Keratinocyte (primary cell): ENCODE data around the gene EFCAB8. TPM values are rescaled to one million over a fixed set of nuclear protein-coding genes. Genes with fewer than 3 reads are reported as not detected.

ENCODE experiments used
- DNase-seq: peaks from one replicate; pipeline ENCODE4 v3.0.0-alpha.2; 2011; ENCODE audit warnings: low read depth, missing footprints, low spot score
- FAIRE-seq: peaks from 2 replicates; lab custom pipeline; 2011; peaks lifted over from hg19 to GRCh38; lab: Jason Lieb, UNC
- H2AFZ ChIP-seq: 2 replicates; pipeline ENCODE4 v1.6.0; 2012; ENCODE audit warnings: low read length, control low read depth, inconsistent platforms; ENCODE audit not compliant: control insufficient read depth
- H3K27ac ChIP-seq: 2 replicates; pipeline ENCODE4 v1.5.1; 2011; ENCODE audit warnings: low read length; ENCODE audit not compliant: control insufficient read depth, insufficient read depth
- H3K27me3 ChIP-seq: 3 replicates; pipeline ENCODE4 v1.6.0; 2011; ENCODE audit warnings: low read length; ENCODE audit not compliant: control insufficient read depth, insufficient read depth; ENCODE audit errors: extremely low read depth
- H3K36me3 ChIP-seq, 2 experiments: 2 replicates in 1 of 2; 3 replicates in 1 of 2; pipeline ENCODE4 v1.5.1; 2011; ENCODE audit warnings: low read length in 2 of 2, mild to moderate bottlenecking in 1 of 2; ENCODE audit not compliant: control insufficient read depth in 2 of 2, insufficient read depth in 2 of 2; ENCODE audit errors: extremely low read depth in 1 of 2
- H3K4me1 ChIP-seq: 3 replicates; pipeline ENCODE4 v1.5.1; 2011; ENCODE audit warnings: low read length; ENCODE audit not compliant: control insufficient read depth, insufficient read depth; ENCODE audit errors: extremely low read depth
- H3K4me2 ChIP-seq: 3 replicates; pipeline ENCODE4 v1.6.0; 2011; ENCODE audit warnings: low read depth, low read length; ENCODE audit not compliant: control insufficient read depth, insufficient read depth; ENCODE audit errors: extremely low read depth
- H3K4me3 ChIP-seq, 3 experiments: fragments of 200-600 bp in 1 of 3; sonication (generic) in 1 of 3; 2 replicates in 2 of 3; 3 replicates in 1 of 3; pipeline ENCODE4 v1.5.1; 2011 to 2016; ENCODE audit warnings: low read length in 3 of 3, mild to moderate bottlenecking in 3 of 3, control low read depth in 2 of 3, inconsistent platforms in 1 of 3, low read depth in 1 of 3, mixed read lengths in 1 of 3, mixed run types in 1 of 3, moderate library complexity in 1 of 3; ENCODE audit not compliant: control insufficient read depth in 2 of 3, insufficient read depth in 2 of 3; ENCODE audit errors: extremely low read depth in 1 of 3
- H3K79me2 ChIP-seq: 2 replicates; pipeline ENCODE4 v1.6.0; 2012; ENCODE audit warnings: low read length; ENCODE audit not compliant: control insufficient read depth, insufficient read depth
- H3K9ac ChIP-seq: 3 replicates; pipeline ENCODE4 v1.6.0; 2011; ENCODE audit warnings: low read length; ENCODE audit not compliant: control insufficient read depth, insufficient read depth; ENCODE audit errors: extremely low read depth
- H3K9me1 ChIP-seq: 3 replicates; pipeline ENCODE4 v1.6.0; 2011; ENCODE audit warnings: low read length; ENCODE audit not compliant: control insufficient read depth, insufficient read depth; ENCODE audit errors: extremely low read depth
- H3K9me3 ChIP-seq: 2 replicates; pipeline ENCODE4 v1.5.1; 2012; ENCODE audit warnings: low read depth, low read length; ENCODE audit not compliant: control insufficient read depth
- H4K20me1 ChIP-seq: 3 replicates; pipeline ENCODE4 v1.6.0; 2011; ENCODE audit warnings: low read length; ENCODE audit not compliant: control insufficient read depth, insufficient read depth; ENCODE audit errors: extremely low read depth
- EZH2 ChIP-seq: IDR thresholded peaks from one replicate; pipeline ENCODE4 v1.6.1; 2012; ENCODE audit warnings: inconsistent platforms, mild to moderate bottlenecking, low read length, moderate library complexity
- dilution Hi-C: fragments of 300-500 bp; cut with MboI; formaldehyde crosslinking; loops from one replicate; pipeline ENCODE4 v1.7.0; 2020; ENCODE audit warnings: low sequenced_read_pairs; ENCODE audit not compliant: extremely low pct_ligation_motif_present
- polyA plus RNA-seq, 5 experiments: library from polyadenylated mRNA; depleted of rRNA in 3 of 5; stranded (reverse) in 3 of 5; stranded (forward) in 1 of 5; unstranded in 1 of 5; fragments of >200 nt; gene quantifications; 1 replicate in 1 of 5; 2 replicates in 3 of 5; 3 replicates in 1 of 5; pipeline versions ENCODE4 v1.2.1 to v1.2.3, GENCODE V29; 2011 to 2012; ENCODE audit warnings: missing spikeins in 2 of 5, low read depth in 1 of 5, low replicate concordance in 1 of 5
- TF ChIP-seq, protein P1 (sequence below), 3 experiments: IDR thresholded peaks in 1 of 3; conservative IDR thresholded peaks in 1 of 3; optimal IDR thresholded peaks in 1 of 3; 2 replicates in 2 of 3; 3 replicates in 1 of 3; pipeline versions ENCODE3 to v1.5.1; 2011; ENCODE audit warnings: low read length in 3 of 3, mild to moderate bottlenecking in 3 of 3, moderate library complexity in 2 of 3, control low read depth in 1 of 3, inconsistent platforms in 1 of 3; ENCODE audit not compliant: insufficient read depth in 2 of 3; ENCODE audit errors: extremely low read depth in 1 of 3

Gene EFCAB8
- polyA plus RNA-seq, 1 donor (not counting 4 experiments of a cell fraction or from before 2014, with no cell fraction given), result 0.03 TPM

GRCh38 chr20:32855387-32855786, 3.3 kb upstream of the EFCAB8 start:
- dilution Hi-C loops, result no loop called here
- Histone ChIP-seq H2AFZ (no peak overlapping the region), H3K27me3 (no peaks in the 10 kb centered on the region), H3K9ac (no peak overlapping the region), H3K4me3 (no peak overlapping the region), H3K79me2 (no peaks in the 10 kb centered on the region), H3K4me2 (no peak overlapping the region), H3K4me1 (peaks cover 8% of the 10 kb centered on the region), H4K20me1 (no peaks in the 10 kb centered on the region), H3K9me1 (no peaks in the 10 kb centered on the region), H3K36me3 (peaks cover 16 to 20% of the 10 kb centered on the region in 2 experiments), H3K9me3 (no peaks in the 10 kb centered on the region), H3K27ac (no peak overlapping the region)
- no peak for TF ChIP-seq EZH2
- TF ChIP-seq, protein P1, sequence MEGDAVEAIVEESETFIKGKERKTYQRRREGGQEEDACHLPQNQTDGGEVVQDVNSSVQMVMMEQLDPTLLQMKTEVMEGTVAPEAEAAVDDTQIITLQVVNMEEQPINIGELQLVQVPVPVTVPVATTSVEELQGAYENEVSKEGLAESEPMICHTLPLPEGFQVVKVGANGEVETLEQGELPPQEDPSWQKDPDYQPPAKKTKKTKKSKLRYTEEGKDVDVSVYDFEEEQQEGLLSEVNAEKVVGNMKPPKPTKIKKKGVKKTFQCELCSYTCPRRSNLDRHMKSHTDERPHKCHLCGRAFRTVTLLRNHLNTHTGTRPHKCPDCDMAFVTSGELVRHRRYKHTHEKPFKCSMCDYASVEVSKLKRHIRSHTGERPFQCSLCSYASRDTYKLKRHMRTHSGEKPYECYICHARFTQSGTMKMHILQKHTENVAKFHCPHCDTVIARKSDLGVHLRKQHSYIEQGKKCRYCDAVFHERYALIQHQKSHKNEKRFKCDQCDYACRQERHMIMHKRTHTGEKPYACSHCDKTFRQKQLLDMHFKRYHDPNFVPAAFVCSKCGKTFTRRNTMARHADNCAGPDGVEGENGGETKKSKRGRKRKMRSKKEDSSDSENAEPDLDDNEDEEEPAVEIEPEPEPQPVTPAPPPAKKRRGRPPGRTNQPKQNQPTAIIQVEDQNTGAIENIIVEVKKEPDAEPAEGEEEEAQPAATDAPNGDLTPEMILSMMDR (optimal IDR thresholded peaks at IDR 0.05 in 1 of 3, IDR thresholded peaks at IDR 0.05 in 1 of 3, conservative IDR thresholded peaks at IDR 0.05 in 1 of 3; ENCODE audit: extremely low read depth in 1 of 3, insufficient read depth in 2 of 3, low read length in 3 of 3), result no peak
- DNase-seq, result no peak
- no peak for FAIRE-seq

- no peaks in the 10 kb centered on the region for H3K9me3 ChIP-seq
- no peak overlapping the region for H3K27ac ChIP-seq
- H3K79me2 ChIP-seq, result no peaks in the 10 kb centered on the region
- no peak overlapping the region for H3K4me2 ChIP-seq
- no peak for FAIRE-seq
- peaks cover 8% of the 10 kb centered on the region for H3K4me1 ChIP-seq
- peaks cover 11 to 15% of the 10 kb centered on the region in 2 experiments for H3K36me3 ChIP-seq
- H3K9ac ChIP-seq, result no peak overlapping the region
- TF ChIP-seq, protein P1 (optimal IDR thresholded peaks at IDR 0.05 in 1 of 3, IDR thresholded peaks at IDR 0.05 in 1 of 3, conservative IDR thresholded peaks at IDR 0.05 in 1 of 3; ENCODE audit: extremely low read depth in 1 of 3, insufficient read depth in 2 of 3, low read length in 3 of 3), result no peak
- no peak for TF ChIP-seq EZH2
- H3K27me3 ChIP-seq, result no peaks in the 10 kb centered on the region
- dilution Hi-C loops, result no loop called here
- no peak for DNase-seq
- H2AFZ ChIP-seq, result no peak overlapping the region
- no peak overlapping the region for H3K4me3 ChIP-seq
- no peaks in the 10 kb centered on the region for H4K20me1 ChIP-seq
- H3K9me1 ChIP-seq, result no peaks in the 10 kb centered on the region
Observed at GRCh38 chr20:32858189-32858588, 534 bp upstream of the EFCAB8 start.
